Measurements from ENCODE around the gene CNTLN. TPM values are rescaled to one million over a fixed set of nuclear protein-coding genes. Genes with fewer than 3 reads are reported as not detected.

Gene CNTLN
- total RNA-seq, 1 experiment from 2014 or later: 5.1 TPM

GRCh38 chr9:17532461-17532860 is 397.6 kb downstream of the CNTLN start:
- H3K9me3 ChIP-seq (ENCODE audit: control insufficient read depth in 1 of 2, insufficient read depth in 1 of 2, low read depth in 1 of 2, low read length in 2 of 2): no peaks in the 10 kb centered on the region
- no peaks in the 10 kb centered on the region for H3K79me2 ChIP-seq (ENCODE audit: insufficient read depth, low read length)
- H3K27me3 ChIP-seq (ENCODE audit: insufficient read depth, low read length): no peaks in the 10 kb centered on the region
- H3K4me3 ChIP-seq (replicated peaks in 1 of 2; ENCODE audit: low read depth in 1 of 2, low read length in 2 of 2): no peak overlapping the region
- no peaks in the 10 kb centered on the region for H3K4me1 ChIP-seq (ENCODE audit: control insufficient read depth in 1 of 2, insufficient read depth in 2 of 2, low read length in 2 of 2)
- intact Hi-C loops (cut with micrococcal nuclease): loop anchor here (5.0 kb wide), 2 partner anchors 680 to 1925 kb away; no protein-coding TSS in a partner anchor
- TF ChIP-seq CEBPB (IDR thresholded peaks at IDR 0.05; ENCODE audit: low read depth) (no peak), ZFX (IDR thresholded peaks at IDR 0.05) (no peak), REST (IDR thresholded peaks at IDR 0.05; ENCODE audit: low read depth) (no peak), FOSL1 (IDR thresholded peaks at IDR 0.05; ENCODE audit: low read depth) (no peak), POLR2A (IDR thresholded peaks at IDR 0.05; ENCODE audit: borderline replicate concordance, extremely low read depth, insufficient read depth, insufficient read length) (no peak), YY1 (IDR thresholded peaks at IDR 0.05; ENCODE audit: extremely low read depth, insufficient replicate concordance, low read depth, low read length) (no peak), ZNF274 (IDR thresholded peaks at IDR 0.05; ENCODE audit: low read depth, low read length) (no peak), ATF3 (IDR thresholded peaks at IDR 0.05) (no peak)
- no TSS peak for BruUV-seq (replicated peaks)
- H3K9ac ChIP-seq (ENCODE audit: low read length): no peak overlapping the region
- no peak for DNase-seq (ENCODE audit: low read depth, low spot score)
- H3K4me2 ChIP-seq (ENCODE audit: low read length): no peak overlapping the region
- ATAC-seq: no peak
- RAD21 ChIA-PET (ENCODE audit: low non-redundant PET in 1 of 2, low total read pairs in 2 of 2, uncharacterized antibody in 2 of 2, unreplicated experiment in 2 of 2): no interaction called here
- CTCF ChIA-PET: interaction anchor here (1.5 kb wide), 1 partner anchor 270 kb away, joined by 5 read pairs; no protein-coding TSS in a partner anchor
- H4K20me1 ChIP-seq (ENCODE audit: insufficient read depth): no peaks in the 10 kb centered on the region
- no peaks in the 10 kb centered on the region for H3K9me2 ChIP-seq (ENCODE audit: insufficient read depth)
- H2AFZ ChIP-seq (ENCODE audit: low read depth, low read length, poor library complexity, severe bottlenecking): no peak overlapping the region
- H3K27ac ChIP-seq (ENCODE audit: low read depth, low read length): no peak overlapping the region
- POLR2A ChIA-PET: no interaction called here
- no peaks in the 10 kb centered on the region for H3K36me3 ChIP-seq (ENCODE audit: control insufficient read depth in 1 of 2, insufficient read depth in 2 of 2, low read length in 2 of 2)

Measured in HCT116 (cell line).